GM18909 (cell line): ENCODE measurements around the gene MRPS18B.
"Not testable (repeated sequence)": the region's sequence is repeated elsewhere in the genome, so short reads cannot be mapped to it uniquely, and the experiment has no call there.

ENCODE experiments used
- ATAC-seq: cut with Tn5 transposase; IDR thresholded peaks from one replicate; pipeline ENCODE4 v1.9.1; 2021; ENCODE audit warnings: mild to moderate bottlenecking; ENCODE audit not compliant: unreplicated experiment, poor library complexity

The MRPS18B gene

DNA sequence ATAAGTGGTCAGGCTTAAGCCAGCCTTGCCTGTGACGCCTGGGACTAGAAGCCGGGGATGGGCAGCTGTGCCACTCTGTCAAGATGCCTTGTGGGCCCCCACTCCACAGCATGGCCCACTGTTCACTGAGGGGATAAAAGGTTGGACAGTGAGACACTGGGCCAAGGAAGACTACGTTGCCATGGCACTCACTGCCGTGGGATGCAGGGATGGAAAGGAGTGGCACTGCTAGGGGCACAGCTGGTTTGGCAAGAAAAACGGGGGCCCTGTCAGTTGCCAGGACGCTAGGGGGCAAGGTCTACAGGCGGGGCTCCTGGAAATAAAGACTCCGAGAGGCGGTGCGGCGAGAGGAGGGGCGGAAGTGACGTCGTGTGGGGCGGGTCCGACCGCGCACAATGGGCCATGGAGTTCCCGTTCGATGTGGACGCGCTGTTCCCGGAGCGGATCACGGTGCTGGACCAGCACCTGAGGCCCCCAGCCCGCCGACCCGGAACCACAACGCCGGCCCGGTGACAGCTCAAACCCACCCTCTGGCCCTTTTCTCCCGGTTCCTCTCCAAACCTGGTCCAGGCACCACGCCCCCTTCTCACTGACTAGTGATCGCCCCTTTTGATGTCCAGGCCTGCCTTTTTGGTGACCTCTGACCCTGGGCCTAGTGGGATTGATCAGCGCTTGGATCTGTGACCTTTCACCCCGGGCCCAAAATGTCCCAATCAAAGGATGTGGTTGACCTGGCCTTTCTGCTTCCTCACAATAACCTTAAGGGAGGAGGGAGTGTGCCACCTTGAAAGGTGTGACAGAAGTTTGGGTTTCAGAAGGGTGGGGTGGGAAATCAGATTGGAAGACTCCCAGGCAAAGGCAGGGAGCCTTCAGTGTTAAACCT is 9.1 kb downstream of the MRPS18B start, which contains the start of gene ATAT1:
Gene ATAT1 (plus strand): TSS at position 391 of the 883 bp plus-strand sequence.
- ATAC-seq, result peak; percentile 79

DNA sequence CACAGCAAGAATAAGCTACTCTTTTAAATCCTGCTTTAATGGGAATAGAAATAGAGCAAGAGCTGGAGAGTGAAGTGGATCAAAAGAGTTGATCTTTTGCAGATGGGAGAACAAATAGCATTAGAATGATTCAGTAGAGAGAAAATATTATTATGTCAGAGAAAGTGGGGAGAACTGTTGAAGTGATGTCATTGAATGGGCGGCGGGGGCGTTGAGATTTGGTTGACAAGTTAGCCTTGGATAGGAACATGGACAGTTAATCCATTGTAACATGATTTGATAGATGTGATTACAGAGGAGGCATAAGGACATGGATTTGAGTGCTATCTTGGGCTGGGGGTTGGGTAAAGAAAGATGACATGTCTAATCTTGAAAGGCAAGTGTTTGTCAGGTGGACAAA is 18.2 kb downstream of the MRPS18B start:
- ATAC-seq, result no peak

DNA sequence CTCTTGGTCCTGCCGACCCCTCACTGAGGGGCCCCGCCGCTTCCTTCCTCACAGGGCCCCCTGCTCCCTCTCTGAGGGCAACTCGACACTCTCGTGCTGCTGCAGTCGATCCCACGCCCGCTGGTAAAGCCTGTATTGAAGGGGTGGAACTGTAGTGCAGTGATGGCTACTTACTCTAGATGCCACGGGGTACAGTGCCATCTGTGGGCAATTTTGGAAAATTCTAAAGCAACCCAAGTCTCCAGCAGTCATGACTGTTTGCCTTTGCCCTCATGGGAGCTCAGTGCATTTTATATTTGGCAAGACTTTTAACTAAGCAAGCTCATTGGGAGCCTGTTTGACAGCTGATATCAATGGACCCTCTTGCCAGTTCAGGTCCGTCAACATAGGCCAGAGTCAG is 22.8 kb downstream of the MRPS18B start:
- ATAC-seq, result no peak

DNA sequence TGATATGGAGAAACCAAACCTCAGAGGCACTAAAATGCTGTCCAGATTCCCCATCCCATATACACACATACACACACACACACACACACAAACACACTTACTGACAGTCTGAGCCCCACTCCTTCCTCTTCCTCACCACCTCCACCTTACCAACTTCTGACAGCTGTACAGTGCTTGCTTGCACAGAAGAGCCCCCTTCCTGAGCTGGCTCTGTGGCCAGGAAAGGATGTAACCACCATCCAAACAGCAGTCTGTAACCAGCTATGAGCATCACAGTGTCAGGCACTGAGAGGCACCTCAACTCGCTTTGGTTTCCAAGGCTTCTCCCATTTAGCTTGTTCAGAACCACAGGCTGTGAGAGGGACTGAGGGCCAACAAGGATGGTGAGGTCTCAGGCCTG is 23.4 kb downstream of the MRPS18B start:
- ATAC-seq, result no peak

DNA sequence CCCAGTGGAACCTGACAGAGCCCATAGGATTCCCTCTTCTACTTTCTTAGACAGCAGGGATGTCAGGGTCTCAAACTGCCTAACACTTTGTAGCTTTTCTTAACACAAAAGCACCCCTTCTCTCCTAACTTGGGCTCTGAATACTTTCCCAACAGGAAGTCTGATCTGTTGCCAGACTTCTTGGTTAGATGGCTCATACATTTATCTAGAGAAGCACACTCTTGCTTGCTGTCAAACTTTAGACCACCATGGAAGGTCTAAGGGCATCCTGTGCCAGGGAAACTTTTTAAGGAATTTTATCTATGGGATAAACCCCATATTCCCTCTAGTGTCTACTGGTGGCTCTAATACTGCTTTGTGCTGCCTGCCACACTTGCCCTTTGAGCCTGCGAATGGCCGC is 26.0 kb downstream of the MRPS18B start:
- ATAC-seq, result no peak

DNA sequence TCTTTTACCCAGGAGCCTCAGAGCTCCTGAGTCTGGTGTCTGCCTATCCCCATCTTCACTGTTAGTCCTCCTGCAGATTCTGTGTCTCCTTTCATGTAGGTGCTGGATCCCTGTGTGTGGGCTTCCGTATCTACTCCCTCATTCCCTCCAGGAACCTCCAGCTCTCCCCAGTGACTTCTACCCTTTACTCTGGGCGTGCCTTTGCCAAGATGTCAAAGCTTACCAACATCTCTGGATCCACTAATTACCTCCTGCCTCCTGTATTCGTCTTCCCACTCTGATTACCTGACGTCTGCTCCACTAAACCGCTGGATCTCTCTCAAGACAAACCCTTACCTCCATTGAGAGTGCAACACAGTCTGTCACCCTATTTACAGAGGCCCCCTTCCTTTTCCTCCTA is 27.1 kb downstream of the MRPS18B start:
- ATAC-seq, result no peak

DNA sequence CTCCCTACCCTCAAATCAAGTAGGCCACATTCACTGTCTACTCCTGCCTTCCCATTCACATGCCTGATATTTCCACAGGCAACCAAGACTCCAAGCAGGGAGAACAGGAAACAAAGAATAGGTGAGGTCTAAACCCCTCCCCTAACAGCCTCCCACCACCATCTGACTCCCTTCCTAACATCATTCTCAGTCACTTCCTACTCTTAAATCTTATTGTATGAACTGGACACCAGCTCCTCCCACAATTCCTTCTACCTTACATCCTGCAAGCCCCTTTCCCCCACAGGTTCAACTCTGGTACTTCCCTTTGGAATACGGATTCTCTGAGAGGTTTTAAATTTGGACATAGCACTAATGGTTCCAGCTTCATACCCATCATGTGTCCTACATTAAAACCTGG is 28.3 kb downstream of the MRPS18B start:
- no peak for ATAC-seq

DNA sequence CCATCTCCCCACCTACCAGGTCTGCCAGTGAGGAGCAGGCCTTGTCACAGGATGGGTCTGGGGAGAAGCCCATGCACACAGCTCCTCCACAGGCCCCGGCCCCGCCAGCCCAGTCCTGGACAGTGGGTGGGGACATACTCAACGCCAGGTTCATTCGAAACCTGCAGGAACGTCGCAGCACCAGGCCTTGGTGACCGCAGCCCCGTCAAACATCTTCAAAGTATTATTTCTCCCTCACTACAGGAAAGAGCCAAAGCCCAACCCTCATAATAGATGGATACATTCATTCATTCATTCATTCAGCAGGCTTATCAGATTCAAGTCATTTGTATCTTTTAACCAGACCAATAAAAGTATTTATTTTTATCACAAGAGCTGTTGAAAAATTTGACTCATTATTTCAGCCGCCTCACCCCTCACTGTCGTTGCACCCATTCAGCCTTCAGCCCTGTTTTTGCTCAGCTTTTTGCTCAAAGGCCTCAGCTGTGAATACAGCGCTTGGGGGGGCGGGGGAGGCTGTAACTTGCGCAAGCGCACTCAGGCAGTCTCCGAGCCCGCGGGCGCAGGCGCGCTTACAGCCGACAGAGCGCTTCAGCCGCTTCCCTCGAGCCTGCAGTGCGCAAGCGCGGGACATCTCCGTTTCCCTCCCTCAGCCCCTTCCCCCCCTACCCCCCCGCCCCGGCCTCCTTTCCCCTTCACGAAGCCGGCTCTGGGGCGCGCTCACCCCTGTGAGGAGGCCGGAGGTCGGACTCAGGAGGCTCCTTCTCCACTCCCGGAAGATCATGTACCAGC is 29.0 kb downstream of the MRPS18B start, which contains the start of gene C6orf136:
Gene C6orf136 (plus strand): TSS at position 684 of the 792 bp plus-strand sequence. CDS start 99 bp downstream, at position 783.
- ATAC-seq, result peak; percentile 50

DNA sequence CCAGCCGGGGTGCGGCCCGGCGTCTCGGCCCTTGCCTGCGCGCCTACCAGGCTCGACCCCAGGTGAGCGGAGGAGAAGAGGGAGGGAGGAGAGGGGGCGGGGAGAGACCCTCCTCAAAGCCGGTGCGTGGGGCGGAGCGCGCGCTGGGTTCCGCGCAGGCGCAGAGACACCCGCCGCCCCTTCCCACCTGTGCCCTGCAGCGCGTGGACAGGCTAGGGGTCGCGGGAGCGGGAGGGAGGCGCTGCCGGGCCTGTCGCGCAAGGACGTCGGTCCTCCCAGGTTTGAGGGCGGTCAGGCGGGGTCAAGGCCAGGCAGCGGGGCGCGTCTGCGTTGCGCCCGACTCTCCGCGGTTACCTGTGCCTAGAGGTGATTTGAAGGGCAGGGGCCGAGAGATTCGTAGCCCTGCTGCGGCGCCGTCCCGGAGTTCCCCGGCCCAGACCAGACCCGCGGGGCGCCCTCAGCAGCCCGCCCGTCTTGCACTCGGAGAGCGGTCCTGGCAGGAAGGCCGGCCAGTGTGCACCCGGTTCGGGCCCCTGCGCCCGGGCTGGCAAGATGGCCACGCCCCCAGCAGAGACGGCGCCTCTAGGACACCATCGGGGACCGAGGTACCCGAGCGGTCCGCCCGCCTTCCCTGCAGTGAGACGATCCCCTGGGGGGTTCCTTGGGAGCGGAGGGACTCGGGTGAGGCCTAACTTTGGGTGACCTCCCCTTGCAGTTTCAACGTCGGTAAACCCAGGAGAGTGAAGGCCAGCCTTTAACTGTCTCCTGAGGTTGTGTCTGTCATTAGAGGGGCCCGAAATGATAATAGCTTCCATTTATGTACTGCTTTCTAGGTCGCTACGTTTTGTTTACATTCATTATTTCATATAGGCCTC is 29.8 kb downstream of the MRPS18B start:
- ATAC-seq, result peak; percentile 71

DNA sequence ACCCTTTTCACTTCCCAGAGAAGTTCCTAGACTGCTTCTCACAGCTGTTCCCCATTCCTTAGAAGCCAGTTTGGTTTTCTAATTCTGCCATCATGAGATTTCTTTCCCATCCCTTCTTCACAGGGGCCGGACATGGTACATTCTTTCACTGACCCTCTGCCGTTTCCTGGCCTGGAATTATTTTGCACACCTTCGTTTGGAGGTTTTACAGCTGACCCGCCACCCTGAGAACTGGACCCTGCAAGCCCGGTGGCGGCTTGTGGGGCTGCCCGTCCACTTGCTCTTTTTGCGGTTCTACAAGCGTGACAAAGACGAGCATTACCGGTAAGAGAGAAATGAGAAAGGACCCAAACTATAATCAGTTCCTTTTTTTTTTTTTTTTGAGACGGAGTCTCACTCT is 33.5 kb downstream of the MRPS18B start:
- no peak for ATAC-seq

DNA sequence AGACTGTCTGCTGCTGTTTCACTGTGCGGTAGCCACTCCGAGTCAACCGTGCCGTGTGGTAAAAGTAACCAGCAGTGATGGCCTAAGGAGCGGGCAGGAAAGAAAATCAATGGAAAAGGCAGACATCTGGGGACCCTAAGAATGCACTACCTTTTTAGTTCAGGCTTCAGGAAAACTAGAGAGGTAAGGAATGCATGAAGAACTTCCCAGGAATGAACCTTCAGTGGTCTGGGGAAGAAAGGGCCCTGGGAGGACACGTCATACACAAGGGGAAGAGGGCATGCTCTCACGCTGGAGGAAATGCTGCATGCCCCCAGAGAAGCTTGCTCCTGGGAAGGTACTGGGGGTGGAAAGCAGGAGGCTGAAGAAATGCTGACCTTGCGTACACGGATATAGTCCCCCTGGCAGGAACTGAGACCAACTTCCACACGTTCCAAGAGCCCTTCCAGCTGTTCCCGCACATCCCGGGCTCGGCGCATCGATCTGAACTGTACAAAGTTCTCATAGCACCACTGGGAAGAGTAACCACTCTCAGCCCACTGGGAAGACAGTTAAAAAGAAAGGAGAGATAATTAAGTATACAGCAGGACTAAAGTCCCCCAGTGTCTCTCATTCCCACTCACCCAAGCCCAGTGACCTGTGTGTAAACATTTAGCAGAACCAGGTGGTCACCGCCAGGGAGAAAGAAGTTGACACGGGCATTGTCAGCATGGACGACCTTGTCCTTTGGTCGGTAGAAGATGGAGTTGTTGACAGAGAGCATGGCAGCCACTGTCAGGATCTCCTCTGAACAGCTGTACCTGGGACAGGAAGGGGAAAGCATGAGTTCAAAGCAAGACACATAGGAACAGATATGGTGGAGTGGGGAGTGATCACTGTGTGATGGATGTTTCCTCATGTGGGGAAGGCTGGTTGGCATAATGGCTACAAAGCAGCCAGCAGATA is 37.4 kb downstream of the MRPS18B start:
- no peak for ATAC-seq

DNA sequence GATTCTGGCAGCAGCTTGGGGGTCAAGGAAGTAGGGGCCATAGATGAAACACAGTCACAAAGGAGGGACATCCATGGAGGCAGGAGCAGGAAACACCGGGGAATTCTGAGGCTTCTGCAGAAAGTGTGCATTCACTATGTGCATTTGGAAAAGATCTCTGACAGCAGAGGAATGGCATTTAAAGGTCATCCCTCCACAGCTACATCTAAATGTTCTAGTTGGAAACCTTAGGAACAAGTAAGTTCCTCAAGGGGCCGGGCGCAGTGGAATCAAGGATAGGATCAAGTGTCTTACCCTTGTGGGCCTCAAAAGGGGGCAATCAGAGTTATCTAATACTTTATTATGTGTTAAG is 38.1 kb downstream of the MRPS18B start:
- no peak for ATAC-seq

DNA sequence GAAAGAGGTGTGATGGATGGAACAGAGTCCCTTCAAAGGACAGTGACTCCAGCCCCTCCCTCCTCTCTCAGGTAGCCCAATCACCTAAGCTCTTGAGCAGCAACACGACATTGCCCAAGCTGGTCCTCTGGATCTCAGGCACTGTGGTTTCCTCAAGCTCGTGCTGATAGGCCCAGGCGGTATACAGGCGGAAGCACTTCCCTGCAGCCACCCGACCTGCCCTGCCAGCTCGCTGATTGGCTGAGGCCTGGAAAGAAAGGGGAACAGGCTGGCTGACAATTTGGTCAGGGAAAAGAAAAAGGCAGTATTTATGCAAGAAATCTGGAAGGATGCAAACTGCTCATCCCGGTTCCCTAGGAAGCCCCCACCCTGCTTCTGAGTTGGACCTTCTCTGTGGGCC is 38.9 kb downstream of the MRPS18B start:
- no peak for ATAC-seq

DNA sequence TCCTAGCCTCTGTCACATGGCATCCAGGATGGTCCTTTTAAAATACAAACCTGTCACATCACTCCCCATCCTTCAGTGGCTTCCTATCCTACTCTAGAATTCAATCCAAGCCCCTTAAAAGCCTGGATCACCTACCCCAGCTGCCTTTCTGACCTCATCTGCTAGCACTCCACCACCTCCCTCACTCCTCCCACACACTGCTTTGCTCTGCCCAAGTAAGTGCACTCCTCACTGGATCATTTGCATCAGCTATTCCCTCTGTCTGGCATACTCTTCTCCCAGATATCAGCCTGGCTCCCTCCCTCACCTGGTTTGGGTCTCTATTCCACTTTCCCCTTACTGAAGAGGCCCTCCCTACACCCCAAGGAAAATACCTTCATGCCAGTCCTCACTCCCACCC is 39.8 kb downstream of the MRPS18B start:
- no peak for ATAC-seq

DNA sequence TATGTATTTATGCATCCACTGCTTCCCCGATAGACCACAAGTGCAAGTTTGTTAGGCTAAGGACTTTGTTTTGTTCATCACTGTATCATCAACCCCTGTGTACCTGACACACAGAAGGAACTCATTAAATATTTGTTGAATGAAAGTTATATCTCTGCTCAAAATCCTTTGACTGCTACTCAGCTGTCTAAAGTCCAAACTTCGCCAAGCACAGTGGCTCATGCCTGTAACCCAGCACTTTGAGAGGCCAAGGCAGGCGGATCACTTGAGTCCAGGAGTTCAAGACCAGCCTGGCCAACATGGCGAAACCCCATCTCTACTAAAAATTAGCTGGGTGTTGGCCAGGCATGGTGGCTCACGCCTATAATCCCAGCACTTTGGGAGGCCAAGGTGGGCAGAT is 40.3 kb downstream of the MRPS18B start:
- ATAC-seq, result not testable (repeated sequence)

DNA sequence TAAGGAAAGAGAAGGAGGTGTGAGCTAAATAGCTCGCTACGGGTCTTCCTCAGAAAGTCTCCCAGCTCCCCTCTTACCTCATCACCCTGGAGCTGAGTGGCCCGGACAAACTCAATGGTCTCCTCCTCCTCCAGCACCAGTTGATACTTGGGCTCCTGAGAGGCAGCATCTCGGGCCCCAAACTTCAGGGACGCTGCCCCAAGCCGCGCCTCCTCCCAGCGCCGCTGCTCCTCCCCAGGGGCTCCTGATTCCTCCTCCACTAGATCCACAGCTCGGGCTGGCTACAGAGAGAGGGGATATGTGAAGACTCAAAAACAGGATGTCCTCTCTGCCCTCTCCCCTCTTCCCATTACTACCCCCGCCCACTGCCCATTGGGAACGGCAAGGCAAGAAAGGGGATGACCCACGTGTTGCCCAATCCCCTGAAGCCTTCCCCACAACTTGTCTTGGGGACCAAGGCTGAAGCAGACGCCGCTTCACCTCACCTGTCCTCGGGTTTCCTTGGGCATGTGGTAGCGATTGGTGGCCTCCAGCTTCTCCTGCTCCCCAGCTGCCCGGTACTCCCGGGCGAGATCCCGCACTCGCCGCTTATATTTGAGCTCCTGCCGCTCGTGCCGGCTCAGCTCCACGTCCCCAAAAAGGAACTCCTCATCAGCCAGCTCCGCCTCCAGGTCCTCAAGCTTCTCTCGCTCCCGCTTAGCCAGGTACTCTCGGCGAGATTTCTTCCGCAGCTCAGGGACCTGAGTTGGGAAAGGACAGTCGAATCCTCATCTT is 47.5 kb downstream of the MRPS18B start:
- ATAC-seq, result no peak

DNA sequence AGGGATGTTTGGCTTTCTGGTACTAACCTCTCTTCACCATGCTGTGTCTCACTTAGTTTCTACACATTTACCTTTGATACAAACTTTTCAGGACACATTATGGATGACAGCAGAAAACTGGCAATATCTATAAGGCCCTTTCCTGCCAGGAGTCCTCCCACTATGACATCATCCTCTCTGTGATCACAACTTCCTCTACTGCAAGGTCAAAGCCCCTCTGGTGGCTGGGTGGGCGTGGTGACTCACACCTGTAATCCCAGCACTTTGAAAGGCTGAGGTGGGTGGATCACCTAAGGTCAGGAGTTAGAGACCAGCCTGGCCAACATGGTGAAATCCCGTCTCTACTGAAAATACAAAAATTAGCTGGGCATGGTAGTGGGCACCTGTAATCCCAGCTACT is 48.7 kb downstream of the MRPS18B start:
- not testable (repeated sequence) for ATAC-seq

DNA sequence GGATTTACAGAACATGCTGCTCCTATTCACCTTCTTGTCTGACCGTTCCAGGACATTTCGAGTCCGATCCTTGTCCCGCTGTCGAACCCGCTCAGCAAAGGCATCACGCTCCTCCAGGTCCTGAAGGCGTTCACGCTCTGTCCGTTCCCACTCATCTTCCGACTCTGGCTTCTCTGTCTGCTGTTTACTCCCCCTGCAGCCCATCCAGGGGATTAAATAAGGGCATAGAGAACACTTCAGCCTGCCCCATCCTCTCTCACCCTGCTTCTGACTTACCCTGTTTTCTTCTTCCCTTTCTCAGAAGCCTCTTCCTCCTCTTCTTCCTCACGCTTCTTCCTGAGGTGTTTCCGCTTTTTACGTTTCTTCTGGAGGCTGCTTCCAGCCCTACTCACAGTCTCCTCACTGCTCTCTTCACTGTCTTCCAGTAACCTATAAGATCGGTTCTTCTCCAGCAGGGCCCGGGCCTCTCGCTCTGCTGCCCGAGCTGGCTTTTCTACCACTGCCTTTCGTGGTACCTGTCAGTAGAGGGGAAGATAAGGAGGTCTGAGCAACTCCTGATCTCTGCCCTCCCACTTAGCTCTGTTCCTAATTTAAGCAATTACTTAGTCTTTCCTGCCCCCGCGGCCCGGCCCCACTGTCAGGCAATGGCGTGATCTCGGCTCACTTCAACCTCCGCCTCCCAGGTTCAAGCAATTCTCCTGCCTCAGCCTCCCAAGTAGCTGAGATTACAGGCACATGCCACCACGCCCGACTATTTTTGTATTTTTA is 53.3 kb downstream of the MRPS18B start:
- ATAC-seq, result no peak
